Amygdala (tissue), 56 donors: ENCODE measurements around the gene PRKD1.
"Not testable (repeated sequence)": the region's sequence is repeated elsewhere in the genome, so short reads cannot be mapped to it uniquely, and the experiment has no call there.

Experiments
- DNase-seq, 56 donors: peaks; one replicate each; lab custom pipeline; 2025; lab: John Stamatoyannopoulos, UW

The PRKD1 gene

GRCh38 chr14:29752221-29752923, 175.3 kb downstream of the PRKD1 start:
- DNase-seq: no peak

GRCh38 chr14:29749829-29750228, 177.8 kb downstream of the PRKD1 start:
- no peak for DNase-seq

DNA sequence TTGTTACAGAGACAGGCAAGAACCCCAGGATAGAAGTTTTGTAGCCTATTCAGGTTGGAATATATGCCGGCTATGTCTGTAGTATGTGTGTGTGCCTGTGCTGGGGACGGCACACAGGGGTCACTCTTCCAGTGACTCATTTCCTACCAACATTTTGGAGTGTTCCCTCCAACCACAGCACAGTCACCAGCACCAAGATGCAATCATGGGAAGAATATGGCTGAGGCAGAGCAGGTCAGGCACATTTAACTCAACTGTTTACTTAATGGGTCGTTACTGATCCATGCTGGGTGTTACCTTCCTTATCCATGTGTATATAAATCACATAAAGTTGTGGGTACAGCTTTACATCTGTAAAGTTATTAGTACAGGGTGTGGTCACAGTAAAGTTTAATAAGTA, 178.3 kb downstream of the PRKD1 start:
- no peak for DNase-seq

DNA sequence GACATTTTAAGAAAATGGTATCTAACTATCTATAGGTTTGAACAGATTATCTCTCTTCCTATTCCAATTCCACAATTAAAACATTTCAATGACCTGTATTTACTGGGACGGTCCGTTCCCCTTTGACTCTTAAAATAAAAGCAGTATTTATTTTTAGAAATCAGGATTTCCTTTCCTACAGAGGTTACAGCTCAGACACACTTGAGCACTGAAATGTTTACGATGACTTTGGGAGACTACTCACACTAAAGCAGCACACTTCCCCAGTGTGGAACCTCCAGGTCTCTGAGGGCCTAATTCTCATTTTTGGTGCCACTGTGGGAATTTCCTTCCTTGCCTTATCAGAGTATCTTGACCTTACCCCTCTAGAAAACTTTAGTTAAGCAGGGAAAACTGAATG, 181.8 kb downstream of the PRKD1 start:
- no peak for DNase-seq

GRCh38 chr14:29743531-29743930, 184.1 kb downstream of the PRKD1 start:
- DNase-seq: peak in 6 of 56 donors; percentile 6 to 24 (median 12)

DNA sequence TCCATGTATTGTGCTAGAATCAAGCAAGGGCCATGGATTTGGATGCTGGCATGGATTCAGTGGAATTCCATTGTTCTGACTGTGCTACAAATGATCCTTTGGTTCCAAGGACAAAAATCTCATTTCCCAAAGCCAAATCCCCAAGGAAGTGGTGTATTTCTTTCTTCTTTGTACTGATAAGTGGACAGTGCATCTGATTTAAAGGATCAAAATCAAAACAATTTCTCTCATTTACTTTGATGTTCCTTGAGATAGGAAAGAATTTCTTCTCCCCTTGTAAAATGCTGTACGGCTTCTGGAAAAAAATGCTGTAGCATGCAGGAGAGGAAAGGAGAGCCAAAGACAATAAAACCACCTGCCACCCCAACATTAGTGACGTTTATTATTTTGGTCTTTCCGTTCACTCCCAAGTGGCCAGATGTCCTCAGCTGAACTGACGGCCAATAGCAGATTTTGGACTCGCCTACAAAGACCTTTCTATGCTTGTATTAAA, 185.7 kb downstream of the PRKD1 start:
- DNase-seq: no peak

- no peak for DNase-seq
Measured at GRCh38 chr14:29740491-29740890, 187.2 kb downstream of the PRKD1 start.

- DNase-seq: no peak
Measured at GRCh38 chr14:29738950-29739349, 188.7 kb downstream of the PRKD1 start.

GRCh38 chr14:29738056-29738455, 189.6 kb downstream of the PRKD1 start:
- DNase-seq: no peak

- DNase-seq: no peak
Measured at GRCh38 chr14:29735459-29735858, 192.2 kb downstream of the PRKD1 start.

DNA sequence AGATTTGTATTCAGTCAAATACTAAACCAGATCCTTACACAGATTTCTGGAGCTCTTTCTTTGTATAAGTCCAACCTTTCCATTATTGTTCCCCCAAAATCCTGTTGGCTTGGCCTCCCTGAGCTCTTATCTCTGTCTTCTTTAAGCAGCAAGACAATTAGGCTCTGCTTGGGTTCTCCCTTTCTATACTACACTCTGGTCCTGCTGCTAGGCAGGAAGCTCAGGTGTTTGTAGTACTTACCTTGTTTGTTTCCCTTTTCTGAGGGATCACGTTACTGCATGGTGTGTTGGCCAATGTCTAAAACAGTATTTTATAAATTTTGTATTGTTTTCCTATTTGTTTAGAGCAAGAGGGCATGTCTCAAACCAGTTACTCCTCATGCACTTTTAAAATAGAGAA, 192.9 kb downstream of the PRKD1 start:
- no peak for DNase-seq

- not testable (repeated sequence) for DNase-seq
Measured at GRCh38 chr14:29726560-29727331, 200.9 kb downstream of the PRKD1 start.

- DNase-seq: no peak
Measured at GRCh38 chr14:29724991-29725390, 202.7 kb downstream of the PRKD1 start.

GRCh38 chr14:29722831-29723230, 204.8 kb downstream of the PRKD1 start:
- no peak for DNase-seq

- DNase-seq: no peak
Measured at GRCh38 chr14:29721586-29721985, 206.1 kb downstream of the PRKD1 start.

GRCh38 chr14:29717901-29718300, 209.7 kb downstream of the PRKD1 start:
- DNase-seq: no peak

DNA sequence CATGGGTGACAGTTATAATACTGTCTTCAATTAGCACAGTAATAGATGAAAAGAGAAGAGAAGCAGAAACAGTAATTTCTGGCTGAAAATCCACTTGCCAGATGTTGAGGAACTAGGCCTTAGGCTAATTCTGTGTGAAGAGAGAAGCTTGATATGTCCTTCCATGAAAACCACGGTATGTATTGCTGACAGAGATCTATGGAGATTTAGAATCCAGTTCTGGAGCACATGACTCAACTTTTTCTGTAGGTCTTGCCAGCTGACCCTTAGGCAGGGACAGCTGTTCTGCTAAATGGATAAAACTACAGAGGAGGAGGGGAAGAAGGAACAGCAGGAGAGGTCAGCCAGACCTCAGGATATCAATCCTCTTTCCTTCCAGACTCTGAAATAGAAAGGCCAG, 211.5 kb downstream of the PRKD1 start:
- DNase-seq: no peak

- DNase-seq: no peak
Measured at GRCh38 chr14:29712601-29713000, 215.0 kb downstream of the PRKD1 start.

GRCh38 chr14:29710015-29710414, 217.6 kb downstream of the PRKD1 start:
- DNase-seq: peak in 2 of 56 donors; percentile 0 to 2

- no peak for DNase-seq
Measured at GRCh38 chr14:29709490-29709889, 218.2 kb downstream of the PRKD1 start.

DNA sequence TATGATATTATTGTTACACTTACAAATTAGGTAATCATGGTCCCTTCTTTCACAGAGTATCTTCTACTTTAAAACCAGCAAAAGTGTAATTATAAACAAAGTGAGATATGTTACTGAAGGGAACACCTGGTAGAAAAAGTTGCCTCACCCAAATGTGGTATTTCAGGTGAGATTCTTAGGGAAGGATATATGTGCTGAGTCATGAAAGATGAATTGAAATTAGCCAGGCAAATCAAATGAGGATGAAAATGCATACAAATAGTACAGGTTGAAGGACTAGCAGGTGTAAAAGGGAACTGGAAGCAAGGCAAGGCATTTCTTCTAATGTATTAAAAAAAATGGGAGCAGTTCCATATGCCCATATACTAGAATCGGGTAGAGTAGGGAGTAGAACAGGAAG, 220.9 kb downstream of the PRKD1 start:
- DNase-seq: no peak

DNA sequence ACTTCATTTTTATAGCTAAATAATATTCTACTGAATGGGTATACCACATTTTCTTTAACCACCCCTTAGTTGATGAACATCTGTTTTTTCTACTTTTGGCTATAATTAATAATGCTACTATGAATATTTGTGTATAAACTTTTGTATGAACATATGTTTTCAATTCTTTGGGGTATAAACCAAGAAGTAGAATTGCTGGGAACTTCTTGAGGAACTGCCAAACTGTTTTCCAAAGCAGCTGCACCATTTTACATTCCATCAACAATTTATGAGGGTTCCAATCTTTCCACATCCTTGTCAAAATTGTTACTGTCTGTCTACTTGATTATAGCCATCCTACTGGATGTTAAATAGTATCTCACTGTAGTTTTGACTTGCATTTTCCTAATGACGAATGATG, 221.8 kb downstream of the PRKD1 start:
- no peak for DNase-seq
